ENCODE measurements around the gene SULT1C4. TPM values are rescaled to one million over a fixed set of nuclear protein-coding genes. Genes with fewer than 3 reads are reported as not detected.

Gene SULT1C4
- total RNA-seq, 4 donors from 2014 or later = 3.2 to 9.2 (median 7.5) TPM

DNA sequence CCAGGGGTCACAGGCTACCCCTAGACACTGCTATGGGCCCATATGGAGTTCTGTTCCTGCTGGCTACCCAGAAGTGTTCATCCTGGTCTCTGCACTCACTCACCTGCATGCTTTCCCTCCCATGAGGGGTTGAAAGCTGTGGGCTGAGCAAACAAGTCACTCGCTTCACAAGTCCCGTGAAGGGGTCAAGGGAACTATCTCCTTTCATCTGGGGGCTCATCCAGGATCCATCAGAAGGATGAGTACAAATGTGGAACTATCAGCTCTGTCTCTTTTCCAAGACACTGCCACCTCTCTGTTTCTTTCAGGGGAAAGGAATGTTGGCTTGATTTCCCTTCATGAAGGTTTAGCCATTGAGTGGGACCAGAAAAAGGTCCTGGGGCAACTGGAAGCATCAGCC lies 21.7 kb downstream of the SULT1C4 start:
- TF ChIP-seq, protein P1, sequence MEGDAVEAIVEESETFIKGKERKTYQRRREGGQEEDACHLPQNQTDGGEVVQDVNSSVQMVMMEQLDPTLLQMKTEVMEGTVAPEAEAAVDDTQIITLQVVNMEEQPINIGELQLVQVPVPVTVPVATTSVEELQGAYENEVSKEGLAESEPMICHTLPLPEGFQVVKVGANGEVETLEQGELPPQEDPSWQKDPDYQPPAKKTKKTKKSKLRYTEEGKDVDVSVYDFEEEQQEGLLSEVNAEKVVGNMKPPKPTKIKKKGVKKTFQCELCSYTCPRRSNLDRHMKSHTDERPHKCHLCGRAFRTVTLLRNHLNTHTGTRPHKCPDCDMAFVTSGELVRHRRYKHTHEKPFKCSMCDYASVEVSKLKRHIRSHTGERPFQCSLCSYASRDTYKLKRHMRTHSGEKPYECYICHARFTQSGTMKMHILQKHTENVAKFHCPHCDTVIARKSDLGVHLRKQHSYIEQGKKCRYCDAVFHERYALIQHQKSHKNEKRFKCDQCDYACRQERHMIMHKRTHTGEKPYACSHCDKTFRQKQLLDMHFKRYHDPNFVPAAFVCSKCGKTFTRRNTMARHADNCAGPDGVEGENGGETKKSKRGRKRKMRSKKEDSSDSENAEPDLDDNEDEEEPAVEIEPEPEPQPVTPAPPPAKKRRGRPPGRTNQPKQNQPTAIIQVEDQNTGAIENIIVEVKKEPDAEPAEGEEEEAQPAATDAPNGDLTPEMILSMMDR (IDR thresholded peaks at IDR 0.05) = no peak
- TF ChIP-seq POLR2A (IDR thresholded peaks at IDR 0.05) = no peak
- Histone ChIP-seq H3K9me3 (no peaks in the 10 kb centered on the region), H3K27me3 (no peaks in the 10 kb centered on the region), H3K4me3 (replicated peaks in 1 of 3) (no peak overlapping the region), H3K36me3 (no peaks in the 10 kb centered on the region), H3K27ac (no peak overlapping the region), H3K4me1 (no peaks in the 10 kb centered on the region)
- intact Hi-C loops (cut with DNase I) = no loop called here
- DNase-seq = no peak
- WGBS, 2 donors = 96 to 100% methylated on average over 2 of the region's 2 CpGs

DNA sequence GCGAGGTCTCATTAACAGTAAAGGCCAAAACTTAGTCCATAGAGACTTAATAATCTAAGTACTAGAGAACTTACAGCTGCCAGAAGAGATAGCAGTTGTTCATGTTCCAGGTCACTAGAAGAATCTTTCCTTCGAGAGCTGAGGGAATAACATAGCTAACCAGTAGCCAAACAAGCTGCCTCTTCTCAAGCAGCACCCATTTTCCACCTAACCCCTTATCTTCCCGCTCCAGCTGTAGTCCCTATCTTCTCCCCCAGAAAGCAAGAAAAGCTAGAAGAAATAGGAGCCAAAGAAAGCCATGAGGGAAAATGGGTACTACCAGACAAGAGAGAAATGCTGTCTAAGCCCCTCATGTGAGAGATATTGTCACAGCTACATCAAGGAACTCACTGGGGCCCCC lies 24.0 kb downstream of the SULT1C4 start:
- Histone ChIP-seq H3K9me3 (no peaks in the 10 kb centered on the region), H3K27ac (no peak overlapping the region), H3K27me3 (no peaks in the 10 kb centered on the region), H3K4me1 (no peaks in the 10 kb centered on the region), H3K36me3 (no peaks in the 10 kb centered on the region), H3K4me3 (replicated peaks in 1 of 3) (no peak overlapping the region)
- TF ChIP-seq, protein P1 (IDR thresholded peaks at IDR 0.05) = no peak
- TF ChIP-seq POLR2A (IDR thresholded peaks at IDR 0.05) = no peak
- intact Hi-C loops (cut with DNase I) = no loop called here
- DNase-seq = no peak
- 79 to 85% methylated on average over 3 of the region's 3 CpGs for WGBS, 2 donors

- no peak overlapping the region for H3K4me3 ChIP-seq (replicated peaks in 1 of 3)
- H3K4me1 ChIP-seq = no peaks in the 10 kb centered on the region
- intact Hi-C loops (cut with DNase I) = no loop called here
- H3K9me3 ChIP-seq = no peaks in the 10 kb centered on the region
- no peaks in the 10 kb centered on the region for H3K27me3 ChIP-seq
- no peaks in the 10 kb centered on the region for H3K36me3 ChIP-seq
- TF ChIP-seq POLR2A (IDR thresholded peaks at IDR 0.05) = no peak
- TF ChIP-seq, protein P1 (IDR thresholded peaks at IDR 0.05) = no peak
- 33 to 39% methylated on average over 7 of the region's 7 CpGs for WGBS, 2 donors
- no peak overlapping the region for H3K27ac ChIP-seq
- no peak for DNase-seq
Observed at GRCh38 chr2:108403494-108403893, 25.7 kb downstream of the SULT1C4 start.

DNA sequence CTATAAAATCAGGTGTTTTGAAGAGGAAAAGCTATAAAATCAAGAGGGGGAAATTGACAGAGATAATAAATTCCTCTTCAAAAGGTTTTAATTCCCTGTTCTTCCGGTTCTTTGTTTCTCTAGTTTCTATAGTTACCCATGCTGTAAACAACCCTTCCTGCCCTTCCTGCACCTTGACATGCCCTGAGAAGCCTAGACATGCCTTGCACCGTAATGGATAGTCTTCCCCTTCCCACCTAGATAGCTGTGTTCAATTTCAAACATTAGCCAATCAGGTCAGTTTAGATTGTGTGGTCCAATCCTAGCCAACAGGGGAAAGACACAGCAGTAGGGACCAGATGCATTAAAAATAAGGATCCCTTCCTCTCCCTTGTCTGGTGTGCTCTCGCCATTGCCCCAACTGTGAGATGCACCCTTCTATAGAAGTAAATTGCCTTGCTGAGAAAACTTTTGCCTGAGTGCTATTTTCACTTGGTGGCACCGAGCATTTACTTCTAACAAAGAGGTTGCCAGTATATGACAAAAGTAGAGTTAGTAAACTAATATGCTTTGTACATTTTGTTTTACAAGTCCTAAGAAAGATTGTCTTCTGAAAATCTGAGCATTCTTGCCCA lies 27.1 kb downstream of the SULT1C4 start:
- Histone ChIP-seq H3K4me1 (no peaks in the 10 kb centered on the region), H3K27ac (no peak overlapping the region), H3K27me3 (no peaks in the 10 kb centered on the region), H3K36me3 (no peaks in the 10 kb centered on the region), H3K9me3 (no peaks in the 10 kb centered on the region), H3K4me3 (replicated peaks in 1 of 3) (no peak overlapping the region)
- intact Hi-C loops (cut with DNase I) = no loop called here
- TF ChIP-seq POLR2A (IDR thresholded peaks at IDR 0.05) = no peak
- TF ChIP-seq, protein P1 (IDR thresholded peaks at IDR 0.05) = no peak
- DNase-seq = no peak
- whole genome bisulfite sequencing, 2 donors = 84 to 86% methylated on average over 4 of the region's 4 CpGs

GRCh38 chr2:108407864-108408729 lies 30.3 kb downstream of the SULT1C4 start:
- Histone ChIP-seq H3K4me1 (no peaks in the 10 kb centered on the region), H3K27me3 (no peaks in the 10 kb centered on the region), H3K36me3 (no peaks in the 10 kb centered on the region), H3K9me3 (no peaks in the 10 kb centered on the region), H3K4me3 (replicated peaks in 1 of 3) (no peak overlapping the region), H3K27ac (no peak overlapping the region)
- DNase-seq = no peak
- 86 to 92% methylated on average over 6 of the region's 6 CpGs for WGBS, 2 donors
- intact Hi-C loops (cut with DNase I) = no loop called here
- TF ChIP-seq POLR2A (IDR thresholded peaks at IDR 0.05) = no peak
- TF ChIP-seq, protein P1 (IDR thresholded peaks at IDR 0.05) = no peak

Data from thyroid gland (tissue), 4 donors.